NCI-H460 (cell line): ENCODE results near the gene NPRL2. TPM values are rescaled to one million over a fixed set of nuclear protein-coding genes. Genes with fewer than 3 reads are reported as not detected.
"Not testable (repeated sequence)": the region's sequence is repeated elsewhere in the genome, so short reads cannot be mapped to it uniquely, and the experiment has no call there.

Experiments
- DNase-seq: peaks from one replicate; pipeline ENCODE4 v3.0.0-alpha.2; 2016; ENCODE audit warnings: low read depth; ENCODE audit errors: extremely low read depth
- total RNA-seq: library from RNA; depleted of rRNA; stranded (reverse); fragments of >200 nt; shearing (Covaris generic); gene quantifications from 2 replicates; pipeline ENCODE4 v1.2.3, GENCODE V29; 2014

The NPRL2 gene
- total RNA-seq, 1 experiment from 2014 or later: 17.3 TPM

- DNase-seq: no peak
These were observed 32.0 kb downstream of the NPRL2 start for GRCh38 chr3:50318615-50319014.

GRCh38 chr3:50318163-50318562 is 32.4 kb downstream of the NPRL2 start:
- DNase-seq: no peak

DNA sequence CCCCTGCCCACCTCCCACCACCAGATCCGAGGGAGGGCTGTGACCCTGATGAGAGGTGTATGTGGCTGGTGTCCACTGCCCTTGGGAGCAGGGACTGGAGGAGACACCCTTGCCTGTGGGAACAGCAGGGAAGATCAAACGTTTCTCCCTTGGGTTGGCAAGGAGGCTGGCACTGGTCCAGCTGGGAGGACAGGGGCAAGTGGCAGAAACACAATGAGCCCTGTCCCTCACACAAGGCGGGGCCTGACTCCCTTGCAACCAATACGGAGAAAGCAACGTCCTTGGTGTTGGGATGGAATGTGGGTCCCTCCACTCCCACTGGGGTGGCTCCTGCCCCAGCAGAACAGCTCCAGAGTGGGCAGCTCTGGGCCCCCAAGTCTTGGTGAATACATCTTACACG is 33.3 kb downstream of the NPRL2 start:
- DNase-seq: no peak

DNA sequence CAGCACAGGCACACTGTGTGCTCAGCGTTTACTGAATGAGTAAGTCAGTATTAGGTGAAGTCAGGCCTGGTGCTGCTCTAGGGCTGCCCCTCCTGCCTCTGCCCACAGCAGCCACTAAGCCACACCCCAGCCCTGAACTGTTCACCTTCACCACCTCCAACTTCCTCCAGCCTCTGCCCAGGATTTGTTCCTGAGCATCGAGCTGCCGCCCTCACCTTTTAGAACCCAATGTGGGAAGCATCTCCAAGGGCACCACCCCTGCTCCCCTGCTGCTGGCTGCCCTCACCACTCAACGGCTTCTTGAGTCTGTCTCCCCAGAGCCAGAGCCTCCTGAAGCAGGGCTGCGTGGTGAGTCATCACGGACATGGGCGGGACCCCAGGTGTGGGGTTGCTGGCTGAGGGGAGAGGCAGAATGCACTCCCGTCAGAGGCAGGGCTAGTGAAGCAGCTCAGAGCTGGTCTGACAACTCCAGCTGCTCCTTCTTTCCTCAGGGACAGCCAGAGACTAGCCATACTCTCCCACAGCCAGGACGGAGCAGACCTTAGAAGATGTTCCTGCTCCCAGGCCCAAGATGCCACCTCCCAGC is 33.8 kb downstream of the NPRL2 start:
- no peak for DNase-seq

DNA sequence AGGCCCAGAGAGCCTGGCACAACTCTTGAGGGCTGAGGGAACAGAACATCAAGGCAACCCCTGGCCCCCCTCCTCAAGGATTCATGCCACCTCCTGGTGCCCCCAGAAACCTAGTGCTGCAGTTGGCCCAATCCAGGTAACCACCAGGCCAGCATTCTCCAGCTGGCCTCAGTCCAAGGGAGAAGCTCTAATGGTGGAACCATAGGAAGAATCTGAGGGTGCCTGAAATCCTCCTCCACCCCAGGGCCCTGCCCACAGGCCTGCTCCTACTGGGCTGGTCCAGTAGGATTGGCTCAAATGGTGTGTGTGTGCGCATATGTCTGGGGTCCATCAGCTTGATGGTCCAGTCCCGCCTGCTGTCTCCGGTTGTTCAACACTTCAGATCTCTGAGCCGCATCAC is 35.8 kb downstream of the NPRL2 start:
- DNase-seq: no peak

- no peak for DNase-seq
These were observed 36.2 kb downstream of the NPRL2 start for GRCh38 chr3:50314342-50314741.

DNA sequence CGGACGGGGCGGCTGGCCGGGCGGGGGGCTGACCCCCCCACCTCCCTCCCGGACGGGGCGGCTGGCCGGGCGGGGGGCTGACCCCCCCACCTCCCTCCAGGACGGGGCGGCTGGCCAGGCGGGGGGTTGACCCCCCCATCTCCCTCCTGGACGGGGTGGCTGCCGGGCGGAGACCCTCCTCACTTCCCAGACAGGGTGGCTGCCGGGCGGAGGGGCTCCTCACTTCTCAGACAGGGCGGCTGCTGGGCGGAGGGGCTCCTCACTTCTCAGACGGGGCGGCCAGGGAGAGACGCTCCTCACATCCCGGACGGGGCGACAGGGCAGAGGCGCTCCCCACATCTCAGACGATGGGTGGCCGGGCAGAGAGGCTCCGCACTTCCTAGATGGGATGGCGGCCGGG is 38.5 kb downstream of the NPRL2 start:
- not testable (repeated sequence) for DNase-seq

DNA sequence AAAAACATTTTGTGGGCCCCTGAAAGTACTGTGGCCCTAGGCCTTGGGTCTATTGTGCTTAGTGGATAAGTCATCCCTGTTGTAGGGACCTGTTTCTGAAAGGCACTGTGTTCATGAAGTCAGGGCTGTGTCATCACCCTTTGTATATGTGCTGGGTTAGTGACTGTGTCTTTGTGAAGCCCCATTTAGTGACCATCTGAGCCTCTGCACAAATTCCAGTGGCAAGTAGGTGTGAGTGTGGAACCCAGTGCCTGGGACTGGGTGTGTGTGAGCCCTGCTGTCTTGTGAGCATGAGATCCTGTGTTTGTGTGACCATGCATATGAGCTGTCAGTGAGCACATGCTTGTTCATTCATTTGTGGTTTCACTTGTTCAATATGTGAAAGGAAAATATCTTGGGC is 46.0 kb downstream of the NPRL2 start:
- no peak for DNase-seq

GRCh38 chr3:50303013-50303815 is 47.4 kb downstream of the NPRL2 start, which contains the start of gene HYAL1:
Gene HYAL1 (minus strand): TSS chr3:50303574. CDS start chr3:50302956, 618 bp downstream.
- DNase-seq: no peak

GRCh38 chr3:50302095-50303012 is 48.2 kb downstream of the NPRL2 start:
- no peak for DNase-seq

- DNase-seq: no peak
These were observed 49.8 kb downstream of the NPRL2 start for GRCh38 chr3:50300681-50301254.

GRCh38 chr3:50299929-50300680 is 50.5 kb downstream of the NPRL2 start:
- peak; percentile 52 for DNase-seq

- DNase-seq: no peak
These were observed 51.0 kb downstream of the NPRL2 start for GRCh38 chr3:50299638-50299928.

DNA sequence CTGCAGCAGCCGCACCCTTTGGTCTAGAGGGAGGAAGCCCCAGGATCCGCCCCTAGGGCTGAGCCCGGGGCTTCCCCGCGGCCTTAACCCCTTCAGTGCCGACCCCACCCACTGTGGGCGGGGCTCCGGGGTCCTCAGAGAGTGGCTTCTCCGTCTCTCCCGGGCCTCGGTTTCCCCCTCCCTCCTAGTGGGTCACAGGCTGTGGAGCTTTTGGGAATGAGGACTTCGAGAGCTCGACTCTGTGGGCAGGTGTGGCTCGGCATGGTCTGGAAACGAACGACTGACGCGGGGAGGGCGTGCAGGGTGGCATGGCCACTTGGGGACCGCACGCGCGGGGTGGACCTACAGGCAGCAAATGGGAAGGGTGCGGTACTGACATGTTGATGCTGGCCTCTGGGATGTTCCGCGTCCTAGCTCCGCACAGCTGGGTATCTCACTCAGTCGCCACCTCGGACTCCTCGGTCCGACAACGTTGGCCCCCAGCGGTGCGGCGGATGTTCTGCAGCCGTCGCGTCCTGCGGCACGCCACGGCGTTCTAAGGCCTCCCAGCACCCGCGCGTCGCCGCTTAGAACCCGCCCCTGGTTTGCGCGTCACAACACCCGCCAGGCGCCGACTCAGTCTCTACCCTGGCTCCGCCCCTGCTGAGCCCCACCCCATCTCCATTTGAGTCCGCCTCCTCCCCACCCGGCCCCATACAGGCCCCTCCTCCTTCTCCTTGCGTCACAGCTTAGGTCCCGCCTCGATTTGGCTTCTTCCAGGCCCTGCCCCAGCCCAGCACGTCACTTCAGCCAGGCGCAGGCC is 51.5 kb downstream of the NPRL2 start, which contains the start of the genes HYAL3 and NAA80:
Gene HYAL3, minus strand, starts transcription at position 570 of the 802 bp plus-strand sequence. CDS start 3,803 bp downstream, outside the sequence.
Gene NAA80, minus strand, starts transcription at position 570 of the 802 bp plus-strand sequence. CDS start 1,942 bp downstream, outside the sequence.
- peak; percentile 98 for DNase-seq

- DNase-seq: no peak
These were observed 52.5 kb downstream of the NPRL2 start for GRCh38 chr3:50297896-50298725.

- no peak for DNase-seq
These were observed 53.2 kb downstream of the NPRL2 start for GRCh38 chr3:50297384-50297775.
